LNCaP clone FGC (cell line): ENCODE data around the gene ADK.
A peak's percentile ranks its signal among the peaks of the same experiment; 100 is the strongest.

ENCODE experiments used
- DNase-seq: peaks from one replicate; pipeline ENCODE4 v3.0.0-alpha.2; 2011; ENCODE audit warnings: low read depth
- H3K4me3 ChIP-seq: 2 replicates; pipeline ENCODE4 v1.5.1; 2011; ENCODE audit warnings: mild to moderate bottlenecking, low read depth, low read length, control low read depth
- CTCF ChIP-seq: IDR thresholded peaks from 2 replicates; pipeline ENCODE4 v1.5.1; 2012; ENCODE audit warnings: mild to moderate bottlenecking; ENCODE audit not compliant: control insufficient read depth, insufficient read depth; ENCODE audit errors: extremely low read depth

Gene ADK

GRCh38 chr10:74690393-74690792 lies 539.4 kb downstream of the ADK start:
- TF ChIP-seq CTCF: no peak
- DNase-seq: no peak
- H3K4me3 ChIP-seq: no peak overlapping the region

GRCh38 chr10:74691164-74691563 lies 540.1 kb downstream of the ADK start:
- no peak for DNase-seq
- no peak for TF ChIP-seq CTCF
- no peak overlapping the region for H3K4me3 ChIP-seq

DNA sequence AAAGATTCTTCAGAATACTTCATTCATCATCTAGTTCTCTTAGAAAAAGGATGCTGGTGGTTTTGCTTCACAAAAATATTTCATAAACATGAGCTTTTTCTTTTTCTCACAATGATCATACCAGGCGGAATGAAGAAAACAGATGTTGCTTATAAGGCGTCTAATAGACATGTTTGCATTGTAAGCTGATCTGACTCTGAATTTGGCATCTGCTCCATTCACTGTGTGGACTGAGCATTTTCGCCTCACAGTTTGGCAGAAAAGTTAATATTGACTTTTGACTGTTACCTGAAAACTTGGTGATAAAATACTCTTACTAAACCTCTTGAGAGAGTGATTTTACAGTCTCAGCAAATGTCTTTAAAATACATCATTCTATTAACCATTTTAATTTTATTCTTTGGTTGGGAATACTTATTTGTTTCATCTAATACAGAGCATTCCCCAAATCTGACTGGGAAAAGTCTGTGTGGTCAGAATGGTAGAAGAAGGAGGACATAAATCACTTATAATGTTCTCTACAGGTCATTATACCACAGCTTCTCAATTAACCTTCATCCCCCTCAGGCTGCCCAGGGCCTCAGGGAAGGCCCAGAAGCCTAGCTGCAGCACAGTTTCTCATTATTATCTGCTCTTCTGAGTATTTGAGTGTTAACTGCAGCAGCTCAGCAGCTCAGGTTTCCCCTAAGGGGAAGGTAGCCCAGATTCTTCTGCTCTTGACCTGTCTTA lies 553.8 kb downstream of the ADK start:
- no peak for TF ChIP-seq CTCF
- peak; percentile 88 for DNase-seq
- no peak overlapping the region; the same call in 1 of the 2 replicates for H3K4me3 ChIP-seq

GRCh38 chr10:74705358-74705980 lies 554.4 kb downstream of the ADK start:
- H3K4me3 ChIP-seq: no peak overlapping the region
- no peak for TF ChIP-seq CTCF
- DNase-seq: no peak

DNA sequence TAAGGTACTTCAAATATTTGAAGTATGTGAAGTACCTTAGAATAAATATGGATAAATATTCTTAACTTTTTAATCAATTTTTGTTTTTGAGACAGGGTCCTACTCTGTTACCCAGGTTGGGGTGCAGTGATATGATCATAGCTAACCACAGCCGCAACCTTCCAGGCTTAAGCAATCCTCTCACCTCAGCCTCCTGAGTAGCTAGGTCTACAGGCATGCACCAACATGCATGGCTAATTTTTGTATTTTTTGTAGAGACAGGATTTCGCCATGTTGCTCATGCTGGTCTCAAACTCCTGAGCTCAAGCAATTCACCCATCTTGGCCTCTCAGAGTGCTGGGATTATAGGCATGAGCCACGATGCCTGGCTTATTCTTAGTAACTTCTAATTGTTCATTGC lies 555.9 kb downstream of the ADK start:
- no peak for TF ChIP-seq CTCF
- DNase-seq: no peak
- no peak overlapping the region for H3K4me3 ChIP-seq

DNA sequence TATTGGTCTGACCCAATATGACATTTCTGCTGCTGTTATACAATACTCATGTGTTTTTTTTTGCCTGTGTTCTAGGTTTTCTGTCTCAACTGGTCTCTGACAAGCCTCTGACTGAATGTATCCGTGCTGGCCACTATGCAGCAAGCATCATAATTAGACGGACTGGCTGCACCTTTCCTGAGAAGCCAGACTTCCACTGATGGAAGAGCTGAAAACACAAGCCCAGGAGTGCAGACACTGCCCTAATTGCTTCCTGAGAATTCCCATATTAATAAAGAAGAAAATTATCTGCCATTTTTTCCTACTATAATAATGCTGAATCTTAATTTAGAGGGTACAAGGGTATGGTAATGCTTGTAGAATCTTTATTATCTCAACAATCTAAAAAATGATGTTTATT lies 557.2 kb downstream of the ADK start:
- DNase-seq: no peak
- TF ChIP-seq CTCF: no peak
- H3K4me3 ChIP-seq: no peak overlapping the region

- TF ChIP-seq CTCF: no peak
- no peak overlapping the region for H3K4me3 ChIP-seq
- no peak for DNase-seq
Measured at GRCh38 chr10:74718208-74718607, 567.2 kb downstream of the ADK start.
